Measurements from ENCODE around the gene ATP9B. TPM values are rescaled to one million over a fixed set of nuclear protein-coding genes. Genes with fewer than 3 reads are reported as not detected.

ATP9B gene
- total and polyA plus RNA-seq, 10 donors = 7.5 to 58.4 (median 42.7) TPM

GRCh38 chr18:79216176-79216575 lies 147.0 kb downstream of the ATP9B start:
- intact Hi-C loops (cut with DNase I; ENCODE audit: low total_unique reads) = no loop called here
- TF ChIP-seq, protein P1, sequence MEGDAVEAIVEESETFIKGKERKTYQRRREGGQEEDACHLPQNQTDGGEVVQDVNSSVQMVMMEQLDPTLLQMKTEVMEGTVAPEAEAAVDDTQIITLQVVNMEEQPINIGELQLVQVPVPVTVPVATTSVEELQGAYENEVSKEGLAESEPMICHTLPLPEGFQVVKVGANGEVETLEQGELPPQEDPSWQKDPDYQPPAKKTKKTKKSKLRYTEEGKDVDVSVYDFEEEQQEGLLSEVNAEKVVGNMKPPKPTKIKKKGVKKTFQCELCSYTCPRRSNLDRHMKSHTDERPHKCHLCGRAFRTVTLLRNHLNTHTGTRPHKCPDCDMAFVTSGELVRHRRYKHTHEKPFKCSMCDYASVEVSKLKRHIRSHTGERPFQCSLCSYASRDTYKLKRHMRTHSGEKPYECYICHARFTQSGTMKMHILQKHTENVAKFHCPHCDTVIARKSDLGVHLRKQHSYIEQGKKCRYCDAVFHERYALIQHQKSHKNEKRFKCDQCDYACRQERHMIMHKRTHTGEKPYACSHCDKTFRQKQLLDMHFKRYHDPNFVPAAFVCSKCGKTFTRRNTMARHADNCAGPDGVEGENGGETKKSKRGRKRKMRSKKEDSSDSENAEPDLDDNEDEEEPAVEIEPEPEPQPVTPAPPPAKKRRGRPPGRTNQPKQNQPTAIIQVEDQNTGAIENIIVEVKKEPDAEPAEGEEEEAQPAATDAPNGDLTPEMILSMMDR (IDR thresholded peaks at IDR 0.05 in 8 of 11, conservative IDR thresholded peaks at IDR 0.05 in 3 of 11) = no peak
- TF ChIP-seq POLR2AphosphoS5 (IDR thresholded peaks at IDR 0.05) = no peak
- no peak for TF ChIP-seq POLR2A (IDR thresholded peaks at IDR 0.05)
- H3K9me3 ChIP-seq = no peaks in the 10 kb centered on the region

GRCh38 chr18:79217979-79218604 lies 148.9 kb downstream of the ATP9B start:
- no peak for TF ChIP-seq POLR2AphosphoS5 (IDR thresholded peaks at IDR 0.05)
- Histone ChIP-seq H3K27me3 (replicated peaks in 1 of 7) (no peaks in the 10 kb centered on the region), H3K4me3 (no peak overlapping the region), H3K36me3 (peaks cover 0 to 55% (median 4%) of the 10 kb centered on the region in 6 donors), H3K4me1 (no peaks in the 10 kb centered on the region), H3K9me3 (no peaks in the 10 kb centered on the region), H3K27ac (no peak overlapping the region)
- WGBS, 5 donors = 91 to 98% (median 96%) methylated on average over 19 of the region's 19 CpGs
- intact Hi-C loops (cut with DNase I; ENCODE audit: low total_unique reads) = no loop called here
- no peak for DNase-seq

More at GRCh38 chr18:79216176-79216575, 147.0 kb downstream of the ATP9B start:
- H3K27me3 ChIP-seq (replicated peaks in 1 of 7) = no peaks in the 10 kb centered on the region
- DNase-seq = no peak
- no peak overlapping the region for H3K27ac ChIP-seq
- peaks cover 0 to 47% (median 4%) of the 10 kb centered on the region in 6 donors for H3K36me3 ChIP-seq
- WGBS, 5 donors = 77 to 89% (median 86%) methylated on average over 6 of the region's 6 CpGs
- H3K4me3 ChIP-seq = no peak overlapping the region
- H3K4me1 ChIP-seq = no peaks in the 10 kb centered on the region

- TF ChIP-seq, protein P1 (IDR thresholded peaks at IDR 0.05 in 8 of 11, conservative IDR thresholded peaks at IDR 0.05 in 3 of 11) = no peak
- TF ChIP-seq POLR2AphosphoS5 (IDR thresholded peaks at IDR 0.05) (no peak), POLR2A (IDR thresholded peaks at IDR 0.05) (no peak)
- no peaks in the 10 kb centered on the region for H3K4me1 ChIP-seq
- H3K9me3 ChIP-seq = no peaks in the 10 kb centered on the region
- no peaks in the 10 kb centered on the region for H3K27me3 ChIP-seq (replicated peaks in 1 of 7)
- 71 to 79% (median 72%) methylated on average over 10 of the region's 10 CpGs for WGBS, 5 donors
- intact Hi-C loops (cut with DNase I; ENCODE audit: low total_unique reads) = no loop called here
- DNase-seq = no peak
- H3K36me3 ChIP-seq = peaks cover 0 to 55% (median 4%) of the 10 kb centered on the region in 6 donors
- no peak overlapping the region for H3K4me3 ChIP-seq
- H3K27ac ChIP-seq = no peak overlapping the region
These were observed 149.5 kb downstream of the ATP9B start for GRCh38 chr18:79218605-79219190.

GRCh38 chr18:79221136-79221535 lies 151.9 kb downstream of the ATP9B start:
- H3K36me3 ChIP-seq = peaks cover 0 to 59% (median 5%) of the 10 kb centered on the region in 6 donors
- TF ChIP-seq POLR2AphosphoS5 (IDR thresholded peaks at IDR 0.05) (no peak), POLR2A (IDR thresholded peaks at IDR 0.05) (no peak)
- TF ChIP-seq, protein P1 (IDR thresholded peaks at IDR 0.05 in 8 of 11, conservative IDR thresholded peaks at IDR 0.05 in 3 of 11) = no peak
- H3K27ac ChIP-seq = no peak overlapping the region
- intact Hi-C loops (cut with DNase I; ENCODE audit: low total_unique reads) = no loop called here
- WGBS, 5 donors = 91 to 98% (median 92%) methylated on average over 5 of the region's 5 CpGs
- no peak for DNase-seq
- H3K4me1 ChIP-seq = no peaks in the 10 kb centered on the region
- H3K9me3 ChIP-seq = no peaks in the 10 kb centered on the region
- no peaks in the 10 kb centered on the region for H3K27me3 ChIP-seq (replicated peaks in 1 of 7)
- no peak overlapping the region for H3K4me3 ChIP-seq

Measured in spleen (tissue), 11 donors.